ENCODE measurements around the gene CAPN15.
"Not testable (repeated sequence)": the region's sequence is repeated elsewhere in the genome, so short reads cannot be mapped to it uniquely, and the experiment has no call there.

The CAPN15 gene

DNA sequence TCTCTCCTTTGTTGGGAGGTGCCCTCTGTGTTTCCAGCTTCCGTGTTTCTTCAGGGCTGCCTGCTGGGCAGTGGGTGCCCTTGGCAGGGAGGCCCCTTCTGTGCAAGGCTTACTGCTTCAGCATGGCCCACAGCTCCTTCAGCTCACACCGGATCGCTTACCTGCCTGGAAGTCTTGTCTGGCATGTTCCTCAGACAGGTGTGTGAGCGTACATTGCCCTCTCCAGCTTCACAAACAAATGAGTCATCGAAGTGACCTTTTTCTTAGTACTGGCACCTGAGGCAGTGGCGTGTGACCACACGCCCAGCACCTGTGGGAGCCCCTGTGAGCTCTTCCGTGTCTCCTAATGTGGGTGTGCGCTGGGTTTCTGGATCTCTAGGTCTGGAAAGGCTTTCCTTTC is 65.9 kb downstream of the CAPN15 start:
- H3K4me3 ChIP-seq (ENCODE audit: low read depth, low read length) = no peak overlapping the region
- TF ChIP-seq CTCF (IDR thresholded peaks at IDR 0.05; ENCODE audit: borderline replicate concordance, insufficient read depth, low read depth, low read length) = no peak

- TF ChIP-seq CTCF (IDR thresholded peaks at IDR 0.05; ENCODE audit: borderline replicate concordance, insufficient read depth, low read depth, low read length) = no peak
- no peak overlapping the region for H3K4me3 ChIP-seq (ENCODE audit: low read depth, low read length)
These were observed 66.3 kb downstream of the CAPN15 start for GRCh38 chr16:593807-594206.

DNA sequence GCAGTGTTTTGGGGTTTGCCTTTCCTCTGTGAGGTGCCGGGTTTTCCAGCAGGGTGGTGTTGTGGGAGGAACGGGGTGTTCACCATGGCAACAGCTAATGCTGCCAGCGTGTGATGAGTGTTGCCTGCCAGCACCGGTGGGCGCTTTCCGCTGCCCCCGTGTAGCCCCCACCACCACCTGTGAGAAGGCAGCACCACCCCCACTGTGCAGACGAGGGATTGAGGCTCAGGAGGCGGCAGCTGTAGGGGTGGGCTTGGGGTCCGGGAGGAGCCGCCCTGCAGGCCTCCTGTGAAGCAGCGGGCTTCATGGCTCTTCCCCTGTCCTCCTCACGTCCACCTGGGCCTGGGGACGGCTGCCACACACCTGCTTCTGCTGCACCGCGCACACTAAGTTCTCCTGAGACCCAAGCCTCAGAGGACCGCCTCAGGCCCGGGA is 67.6 kb downstream of the CAPN15 start:
- H3K4me3 ChIP-seq (ENCODE audit: low read depth, low read length) = no peak overlapping the region
- no peak for TF ChIP-seq CTCF (IDR thresholded peaks at IDR 0.05; ENCODE audit: borderline replicate concordance, insufficient read depth, low read depth, low read length)

DNA sequence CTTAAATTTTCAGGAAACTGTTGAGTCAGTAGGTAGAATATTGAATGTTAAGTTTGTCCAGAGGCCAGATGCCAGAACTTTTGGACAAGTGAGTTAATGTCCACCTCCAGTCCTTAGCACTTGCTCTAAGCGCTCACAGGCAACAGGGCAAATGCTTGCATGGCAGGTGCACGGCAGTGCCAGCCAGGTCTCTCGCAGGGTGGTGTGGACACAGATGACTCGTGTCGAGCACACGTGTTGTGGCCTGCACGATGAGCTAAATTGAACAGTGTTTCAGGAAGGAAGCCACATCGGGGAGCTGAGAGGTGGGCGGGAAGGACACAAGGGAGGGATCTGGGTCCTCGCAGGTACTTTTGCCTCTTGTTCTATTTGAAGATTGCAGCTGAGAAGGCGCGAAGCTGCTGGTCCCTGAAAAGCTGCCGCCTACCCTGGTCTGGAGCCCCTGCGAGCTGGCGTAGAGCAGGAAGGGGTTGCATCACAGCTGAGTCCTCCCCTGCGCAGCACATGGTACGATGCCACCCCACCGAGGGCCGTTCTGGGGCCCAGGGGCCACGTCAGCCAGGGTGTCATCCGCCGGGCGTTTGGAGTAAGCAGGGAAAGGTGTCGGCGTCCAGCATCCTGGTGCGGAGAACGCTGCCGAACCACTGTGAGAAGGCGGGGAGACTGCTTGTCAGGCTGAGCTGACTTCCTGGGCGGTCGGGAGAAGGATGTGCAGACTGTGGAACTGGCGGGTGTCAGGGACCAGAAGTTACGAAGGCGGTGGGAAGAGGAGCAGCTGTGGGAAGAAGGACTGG is 68.6 kb downstream of the CAPN15 start:
- no peak for TF ChIP-seq CTCF (IDR thresholded peaks at IDR 0.05; ENCODE audit: borderline replicate concordance, insufficient read depth, low read depth, low read length)
- H3K4me3 ChIP-seq (ENCODE audit: low read depth, low read length) = no peak overlapping the region

DNA sequence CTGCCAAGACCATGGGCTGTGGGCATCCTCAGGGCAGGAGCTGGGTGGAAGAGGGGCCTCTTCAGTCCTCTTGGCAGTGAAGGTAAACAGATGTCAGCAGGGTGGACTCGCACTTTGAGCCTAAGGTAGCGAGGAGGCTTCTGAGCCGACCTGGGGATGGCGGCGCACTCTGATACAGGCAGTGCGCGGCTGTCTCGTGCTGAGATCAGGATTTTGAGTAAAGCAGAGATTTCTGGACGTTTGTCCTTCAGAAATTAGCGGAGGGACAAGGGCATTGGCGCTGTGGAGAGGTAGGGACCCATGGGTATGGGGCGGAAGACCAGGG is 69.2 kb downstream of the CAPN15 start:
- H3K4me3 ChIP-seq (ENCODE audit: low read depth, low read length) = no peak overlapping the region
- TF ChIP-seq CTCF (IDR thresholded peaks at IDR 0.05; ENCODE audit: borderline replicate concordance, insufficient read depth, low read depth, low read length) = no peak

- not testable (repeated sequence) for H3K4me3 ChIP-seq (ENCODE audit: low read depth, low read length)
These were observed 70.1 kb downstream of the CAPN15 start for GRCh38 chr16:597655-598054.

DNA sequence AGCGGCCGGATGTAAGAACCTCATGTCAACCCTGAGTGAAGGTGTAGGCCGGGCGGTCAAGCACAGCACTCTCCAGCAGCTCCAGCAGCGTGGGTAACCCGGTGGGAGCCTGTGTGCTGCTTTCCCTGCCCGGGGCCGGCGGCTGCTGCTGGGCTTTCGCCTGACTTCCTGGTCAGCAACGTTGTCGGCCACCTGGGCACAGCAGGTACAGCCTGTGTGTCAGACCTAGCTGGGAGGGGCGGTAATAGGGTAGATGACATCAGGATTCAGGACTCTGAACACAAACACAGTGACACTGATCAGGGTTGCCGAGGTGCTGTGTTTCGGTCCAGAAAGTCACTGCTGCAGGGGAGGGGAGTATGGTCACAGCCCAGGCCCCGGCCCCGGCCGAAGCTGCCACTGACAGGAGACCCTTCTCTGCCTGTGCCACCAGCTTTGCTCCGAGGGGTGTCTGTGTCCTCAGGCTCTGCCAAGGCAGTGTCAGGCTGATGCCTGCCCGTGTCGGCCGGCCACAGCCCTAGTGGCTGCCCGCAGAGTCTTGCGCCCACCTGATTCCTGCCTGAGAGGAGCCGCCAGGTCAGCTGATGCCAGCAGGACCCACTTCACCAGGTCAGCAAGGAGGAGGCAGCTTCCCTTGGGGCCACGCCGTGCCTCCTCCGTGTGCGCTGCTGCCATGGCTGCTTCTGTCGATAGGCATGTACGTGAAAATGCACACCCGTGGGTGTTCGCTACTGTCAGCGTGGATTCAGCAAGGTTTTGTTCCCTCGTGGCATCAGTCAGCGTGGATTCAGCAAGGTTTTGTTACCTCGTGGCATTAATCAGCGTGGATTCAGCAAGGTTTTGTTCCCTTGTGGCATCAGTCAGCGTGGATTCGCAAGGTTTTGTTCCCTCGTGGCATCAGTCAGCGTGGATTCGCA is 71.6 kb downstream of the CAPN15 start:
- H3K4me3 ChIP-seq (ENCODE audit: low read depth, low read length) = no peak overlapping the region
- TF ChIP-seq CTCF (IDR thresholded peaks at IDR 0.05; ENCODE audit: borderline replicate concordance, insufficient read depth, low read depth, low read length) = no peak
